Measurements from ENCODE around the gene DIDO1. TPM values are rescaled to one million over a fixed set of nuclear protein-coding genes. Genes with fewer than 3 reads are reported as not detected.

Gene DIDO1
- total and polyA plus RNA-seq, 2 of the 13 experiments (the other 11 are each of a cell fraction or from before 2014, with no cell fraction given) = 75.0 to 75.1 TPM

- 0 out of 2 replicates have a peak, but pooled peaks have one; percentile 68 for TF ChIP-seq ZNF597 (CRISPR knock-in tag; IDR thresholded peaks at IDR 0.05)
- no peak for TF ChIP-seq MTA3 (CRISPR knock-in tag; IDR thresholded peaks at IDR 0.05)
- TF ChIP-seq, protein P1, sequence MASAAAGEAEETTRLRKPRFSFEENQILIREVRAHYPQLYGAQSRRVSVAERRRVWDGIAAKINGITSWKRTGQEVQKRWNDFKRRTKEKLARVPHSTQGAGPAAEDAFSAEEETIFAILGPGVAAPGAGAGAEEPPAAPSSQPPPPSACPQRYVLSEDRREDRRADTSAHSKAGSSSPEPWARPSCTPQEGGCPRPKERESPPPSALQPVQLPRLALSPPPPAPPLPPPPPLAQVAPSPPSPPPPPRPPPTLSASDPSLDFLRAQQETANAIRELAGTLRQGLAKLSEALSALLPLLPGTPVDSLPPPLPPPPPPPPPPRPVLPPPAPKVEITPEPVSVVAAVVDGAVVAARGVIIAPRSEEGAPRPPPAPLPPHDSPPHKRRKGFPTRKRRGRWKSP (CRISPR knock-in tag; IDR thresholded peaks at IDR 0.05) = peak; percentile 94
- peak; percentile 86 for TF ChIP-seq ZNF124 (CRISPR knock-in tag; IDR thresholded peaks at IDR 0.05)
- TF ChIP-seq ZNF790 (CRISPR knock-in tag; IDR thresholded peaks at IDR 0.05; ENCODE audit: borderline replicate concordance) = 0 out of 2 replicates have a peak, but pooled peaks have one; percentile 22
- peak; percentile 98 for TF ChIP-seq GLI4 (CRISPR knock-in tag; IDR thresholded peaks at IDR 0.05; ENCODE audit: borderline replicate concordance)
- peak; percentile 66 to 78 for TF ChIP-seq POLR2A (IDR thresholded peaks at IDR 0.05; ENCODE audit: insufficient read depth in 1 of 2, low read depth in 2 of 2, low read length in 2 of 2)
- no peak for TF ChIP-seq ZNF737 (CRISPR knock-in tag; IDR thresholded peaks at IDR 0.05; ENCODE audit: borderline replicate concordance)
- no peak for TF ChIP-seq CEBPZ (IDR thresholded peaks at IDR 0.05; ENCODE audit: low read length)
- TF ChIP-seq NBN (conservative IDR thresholded peaks at IDR 0.05) = no peak
- TF ChIP-seq ZSCAN22 (CRISPR knock-in tag; IDR thresholded peaks at IDR 0.05) = no peak
- peak; percentile 91 for TF ChIP-seq ZNF350 (CRISPR knock-in tag; IDR thresholded peaks at IDR 0.05; ENCODE audit: borderline replicate concordance, low read depth)
- peak; percentile 84; the same call in 1 of the 2 replicates for TF ChIP-seq DR1 (CRISPR knock-in tag; IDR thresholded peaks at IDR 0.05)
- 0 out of 2 replicates have a peak, but pooled peaks have one; percentile 40 for TF ChIP-seq SP140L (CRISPR knock-in tag; IDR thresholded peaks at IDR 0.05; ENCODE audit: borderline replicate concordance)
- peak; percentile 68 for TF ChIP-seq ISL2 (CRISPR knock-in tag; IDR thresholded peaks at IDR 0.05)
- peak; percentile 98; the same call in 1 of the 2 replicates for TF ChIP-seq ZNF839 (CRISPR knock-in tag; IDR thresholded peaks at IDR 0.05; ENCODE audit: borderline replicate concordance)
- TF ChIP-seq NFE2L1 (CRISPR knock-in tag; IDR thresholded peaks at IDR 0.05; ENCODE audit: borderline replicate concordance) = peak; percentile 81; the same call in 1 of the 2 replicates
- TF ChIP-seq HOXA5 (CRISPR knock-in tag; IDR thresholded peaks at IDR 0.05) = peak; percentile 75
- TF ChIP-seq CENPT (CRISPR knock-in tag; IDR thresholded peaks at IDR 0.05; ENCODE audit: low read depth) = peak; percentile 89; the same call in 1 of the 2 replicates
- peak; percentile 95 for TF ChIP-seq BRCA1 (CRISPR knock-in tag; IDR thresholded peaks at IDR 0.05)
- TF ChIP-seq, protein P2, sequence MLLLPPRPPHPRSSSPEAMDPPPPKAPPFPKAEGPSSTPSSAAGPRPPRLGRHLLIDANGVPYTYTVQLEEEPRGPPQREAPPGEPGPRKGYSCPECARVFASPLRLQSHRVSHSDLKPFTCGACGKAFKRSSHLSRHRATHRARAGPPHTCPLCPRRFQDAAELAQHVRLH (CRISPR knock-in tag; IDR thresholded peaks at IDR 0.05; ENCODE audit: borderline replicate concordance, low read depth) = peak; percentile 96; the same call in 1 of the 2 replicates
- TF ChIP-seq KLF16 (CRISPR knock-in tag; IDR thresholded peaks at IDR 0.05) = peak in 1 of 2 experiments; percentile 83; a peak in 2 of 4 replicates
- peak; percentile 90; the same call in 1 of the 2 replicates for TF ChIP-seq ZNF567 (CRISPR knock-in tag; IDR thresholded peaks at IDR 0.05; ENCODE audit: borderline replicate concordance)
- peak; percentile 25 for TF ChIP-seq TBL1XR1 (IDR thresholded peaks at IDR 0.05; ENCODE audit: borderline replicate concordance, low read length, partially characterized antibody)
- peak; percentile 80 for TF ChIP-seq WIZ (CRISPR knock-in tag; IDR thresholded peaks at IDR 0.05)
- no peak for TF ChIP-seq SMARCE1 (IDR thresholded peaks at IDR 0.05; ENCODE audit: borderline replicate concordance)
Observed at GRCh38 chr20:62861726-62862336, 64.5 kb downstream of the DIDO1 start, which contains the start of gene TCFL5 (continued).

Measured in HepG2 (cell line).